Measurements from ENCODE around the gene SIAH1.
"Not testable (repeated sequence)": the region's sequence is repeated elsewhere in the genome, so short reads cannot be mapped to it uniquely, and the experiment has no call there.

The SIAH1 gene

GRCh38 chr16:48330841-48331192, 54.4 kb downstream of the SIAH1 start:
- in situ Hi-C loops (cut with HindIII; ENCODE audit: low pct_unique_long_range_greater_than_20kb, low sequenced_read_pairs): no loop called here
- no peak for DNase-seq (ENCODE audit: low read depth in 1 of 2, low spot score in 1 of 2)
- TF ChIP-seq JUND (IDR thresholded peaks at IDR 0.05; ENCODE audit: low read depth): no peak

GRCh38 chr16:48330189-48330840, 54.9 kb downstream of the SIAH1 start:
- TF ChIP-seq JUND (IDR thresholded peaks at IDR 0.05; ENCODE audit: low read depth): no peak
- in situ Hi-C loops (cut with HindIII; ENCODE audit: low pct_unique_long_range_greater_than_20kb, low sequenced_read_pairs): no loop called here
- no peak for DNase-seq (ENCODE audit: low read depth in 1 of 2, low spot score in 1 of 2)

- in situ Hi-C loops (cut with HindIII; ENCODE audit: low pct_unique_long_range_greater_than_20kb, low sequenced_read_pairs): no loop called here
- DNase-seq (ENCODE audit: low read depth in 1 of 2, low spot score in 1 of 2): no peak
- TF ChIP-seq JUND (IDR thresholded peaks at IDR 0.05; ENCODE audit: low read depth): no peak
Observed at GRCh38 chr16:48329138-48329537, 56.1 kb downstream of the SIAH1 start.

GRCh38 chr16:48326915-48327314, 58.3 kb downstream of the SIAH1 start:
- in situ Hi-C loops (cut with HindIII; ENCODE audit: low pct_unique_long_range_greater_than_20kb, low sequenced_read_pairs): no loop called here
- no peak for DNase-seq (ENCODE audit: low read depth in 1 of 2, low spot score in 1 of 2)
- TF ChIP-seq JUND (IDR thresholded peaks at IDR 0.05; ENCODE audit: low read depth): no peak

- TF ChIP-seq JUND (IDR thresholded peaks at IDR 0.05; ENCODE audit: low read depth): no peak
Observed at GRCh38 chr16:48323783-48324775, 61.1 kb downstream of the SIAH1 start.

DNA sequence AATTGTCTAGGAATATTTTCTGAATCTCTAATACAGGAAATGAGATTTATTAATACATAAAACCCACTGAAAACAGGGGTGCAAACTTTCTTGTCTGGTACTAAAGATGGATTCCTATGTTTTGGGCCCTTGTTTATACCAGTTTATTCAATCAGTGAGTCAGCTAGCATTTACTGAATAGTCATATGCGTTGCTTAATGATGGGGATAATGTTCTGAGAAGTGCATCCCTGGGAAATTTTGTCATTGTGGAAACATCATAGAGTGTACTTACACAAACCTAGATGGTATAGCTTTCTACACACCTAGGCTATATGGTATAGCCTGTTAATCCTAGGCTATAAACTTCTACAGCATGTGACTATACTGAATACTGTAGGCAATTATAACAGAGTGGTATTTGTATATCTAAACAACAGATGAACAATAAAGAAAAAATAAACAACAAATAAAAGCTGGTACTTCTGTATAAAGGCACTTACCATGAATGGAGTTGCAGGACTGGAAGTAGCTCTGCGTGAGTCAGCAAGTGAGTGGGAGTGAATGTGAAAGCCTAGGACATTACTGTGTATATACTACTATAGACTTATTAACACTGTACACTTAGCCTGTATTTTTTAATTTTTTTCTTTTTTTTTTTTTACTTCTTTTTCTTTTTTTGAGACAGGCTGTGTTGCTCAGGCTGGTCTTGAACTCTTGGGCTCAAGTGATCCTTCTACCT, 63.7 kb downstream of the SIAH1 start:
- no peak for TF ChIP-seq JUND (IDR thresholded peaks at IDR 0.05; ENCODE audit: low read depth)
- no peak for DNase-seq (ENCODE audit: low read depth in 1 of 2, low spot score in 1 of 2)
- in situ Hi-C loops (cut with HindIII; ENCODE audit: low pct_unique_long_range_greater_than_20kb, low sequenced_read_pairs): no loop called here

More at GRCh38 chr16:48323783-48324775, 61.1 kb downstream of the SIAH1 start:
- in situ Hi-C loops (cut with HindIII; ENCODE audit: low pct_unique_long_range_greater_than_20kb, low sequenced_read_pairs): no loop called here
- DNase-seq (ENCODE audit: low read depth in 1 of 2, low spot score in 1 of 2): no peak

GRCh38 chr16:48318630-48319029, 66.6 kb downstream of the SIAH1 start:
- in situ Hi-C loops (cut with HindIII; ENCODE audit: low pct_unique_long_range_greater_than_20kb, low sequenced_read_pairs): no loop called here
- DNase-seq (ENCODE audit: low read depth in 1 of 2, low spot score in 1 of 2): no peak
- no peak for TF ChIP-seq JUND (IDR thresholded peaks at IDR 0.05; ENCODE audit: low read depth)

GRCh38 chr16:48317614-48318315, 67.4 kb downstream of the SIAH1 start:
- in situ Hi-C loops (cut with HindIII; ENCODE audit: low pct_unique_long_range_greater_than_20kb, low sequenced_read_pairs): no loop called here
- DNase-seq (ENCODE audit: low read depth in 1 of 2, low spot score in 1 of 2): no peak
- TF ChIP-seq JUND (IDR thresholded peaks at IDR 0.05; ENCODE audit: low read depth): no peak

- TF ChIP-seq JUND (IDR thresholded peaks at IDR 0.05; ENCODE audit: low read depth): no peak
- in situ Hi-C loops (cut with HindIII; ENCODE audit: low pct_unique_long_range_greater_than_20kb, low sequenced_read_pairs): no loop called here
Observed at GRCh38 chr16:48317026-48317425, 68.2 kb downstream of the SIAH1 start.

DNA sequence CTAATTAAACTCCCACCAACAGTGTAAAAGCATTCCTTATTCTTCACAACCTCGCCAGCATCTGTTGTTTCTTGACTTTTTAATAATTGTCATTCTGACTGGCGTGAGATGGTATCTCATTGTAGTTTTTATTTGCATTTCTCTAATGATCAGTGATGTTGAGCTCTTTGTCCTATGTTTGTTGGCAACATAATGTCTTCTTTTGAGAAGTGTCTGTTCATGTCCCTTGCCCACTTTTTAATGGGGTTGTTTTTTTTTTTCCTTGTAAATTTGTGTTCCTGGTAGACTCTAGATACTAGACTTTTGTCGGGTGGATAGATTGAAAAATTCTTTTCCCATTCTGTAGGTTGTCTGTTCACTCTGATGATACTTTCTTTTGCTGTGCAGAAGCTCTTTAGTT, 71.3 kb downstream of the SIAH1 start:
- in situ Hi-C loops (cut with HindIII; ENCODE audit: low pct_unique_long_range_greater_than_20kb, low sequenced_read_pairs); DNase-seq (ENCODE audit: low read depth in 1 of 2, low spot score in 1 of 2): not testable (repeated sequence)

More at GRCh38 chr16:48317026-48317425, 68.2 kb downstream of the SIAH1 start:
- DNase-seq (ENCODE audit: low read depth in 1 of 2, low spot score in 1 of 2): no peak

DNA sequence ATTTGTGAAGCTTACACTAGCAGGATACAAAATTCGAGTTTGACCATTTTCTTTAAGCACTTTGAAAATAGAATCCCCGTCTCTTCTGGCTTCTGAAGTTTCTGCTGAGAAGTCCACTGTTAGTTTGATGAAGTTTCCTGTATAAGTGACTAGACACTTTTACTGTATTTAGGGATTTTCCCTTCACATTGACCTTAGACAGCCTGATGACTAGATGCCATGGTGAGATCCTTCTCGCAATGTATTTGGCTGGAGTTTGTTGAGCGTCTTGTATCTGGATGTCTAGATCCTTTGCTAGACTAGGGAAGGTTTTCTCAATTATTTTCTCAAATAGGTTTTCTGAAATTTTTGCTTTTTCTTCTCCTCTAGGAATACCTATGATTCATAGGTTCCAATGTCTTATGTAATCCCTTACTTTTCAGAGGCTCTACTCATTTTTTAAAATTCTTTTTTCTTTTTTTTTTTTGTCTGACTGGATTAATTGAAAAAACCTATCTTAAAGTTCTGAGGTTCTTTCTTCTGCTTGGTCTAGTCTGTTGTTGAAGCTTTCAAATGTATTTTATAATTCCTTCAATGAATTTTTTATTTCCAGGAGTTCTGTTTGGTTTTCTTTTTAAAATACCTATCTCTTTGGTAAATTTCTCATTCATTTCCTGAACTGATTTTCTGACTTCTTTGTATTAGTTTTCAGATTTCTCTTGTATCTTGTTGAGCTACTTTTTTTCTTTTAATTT, 74.1 kb downstream of the SIAH1 start:
- in situ Hi-C loops (cut with HindIII; ENCODE audit: low pct_unique_long_range_greater_than_20kb, low sequenced_read_pairs): no loop called here
- no peak for DNase-seq (ENCODE audit: low read depth in 1 of 2, low spot score in 1 of 2)
- TF ChIP-seq JUND (IDR thresholded peaks at IDR 0.05; ENCODE audit: low read depth): no peak
